SK-N-SH treated with all-trans-retinoic acid at 6 μM for 48 hours (cell line): ENCODE results near the gene FARP1.

Experiments
- ATAC-seq: fragments of 200-7000 bp; cut with Tn5 transposase; 3 replicates; pipeline ENCODE4 v1.9.1; 2020; ENCODE audit warnings: mild to moderate bottlenecking, moderate library complexity
- ARNTL ChIP-seq: fragments of 450-650 bp; formaldehyde crosslinking; IDR thresholded peaks from 2 replicates; pipeline ENCODE4 v1.5.0; 2020; ENCODE audit warnings: low read depth, mild to moderate bottlenecking, moderate library complexity, borderline replicate concordance
- BACH2 ChIP-seq: fragments of 250-450 bp; sonication (Bioruptor Pico); IDR thresholded peaks from 2 replicates; pipeline ENCODE4 v1.9.0; 2021; ENCODE audit warnings: mild to moderate bottlenecking, borderline replicate concordance
- CREB5 ChIP-seq: fragments of 250-450 bp; sonication (Bioruptor Pico); IDR thresholded peaks from 2 replicates; pipeline ENCODE4 v1.5.1; 2020; ENCODE audit warnings: low read depth, mild to moderate bottlenecking, moderate library complexity
- CSDC2 ChIP-seq: fragments of 250-450 bp; sonication (Bioruptor Pico); IDR thresholded peaks from 2 replicates; pipeline ENCODE4 v1.5.0; 2020; ENCODE audit warnings: mild to moderate bottlenecking, moderate library complexity
- CSRNP3 ChIP-seq: fragments of 250-450 bp; sonication (Bioruptor Pico); IDR thresholded peaks from 2 replicates; pipeline ENCODE4 v1.5.1; 2021; ENCODE audit warnings: mild to moderate bottlenecking, moderate library complexity
- ESRRG ChIP-seq: fragments of 250-450 bp; sonication (Bioruptor Pico); IDR thresholded peaks from 2 replicates; pipeline ENCODE4 v1.6.1; 2021; ENCODE audit warnings: mild to moderate bottlenecking
- GLIS3 ChIP-seq: fragments of 250-450 bp; sonication (Bioruptor Pico); IDR thresholded peaks from 2 replicates; pipeline ENCODE4 v1.5.0; 2020; ENCODE audit warnings: mild to moderate bottlenecking, moderate library complexity
- ISL1 ChIP-seq: fragments of 250-450 bp; sonication (Bioruptor Pico); IDR thresholded peaks from 2 replicates; pipeline ENCODE4 v2.1.2; 2022; ENCODE audit warnings: mild to moderate bottlenecking, moderate library complexity
- OSR1 ChIP-seq: fragments of 250-450 bp; sonication (Bioruptor Pico); IDR thresholded peaks from 2 replicates; pipeline ENCODE4 v1.8.0; 2022; ENCODE audit warnings: moderate library complexity, mild to moderate bottlenecking, inconsistent platforms
- PPARA ChIP-seq: fragments of 250-450 bp; sonication (Bioruptor Pico); IDR thresholded peaks from 2 replicates; pipeline ENCODE4 v1.5.0; 2020; ENCODE audit warnings: mild to moderate bottlenecking, borderline replicate concordance
- SNAI2 ChIP-seq: fragments of 250-450 bp; sonication (Bioruptor Pico); IDR thresholded peaks from 2 replicates; pipeline ENCODE4 v1.5.0; 2020; ENCODE audit warnings: mild to moderate bottlenecking, moderate library complexity
- TCF4 ChIP-seq: fragments of 250-450 bp; sonication (Bioruptor Pico); IDR thresholded peaks from 2 replicates; pipeline ENCODE4 v1.8.0; 2021; ENCODE audit warnings: mild to moderate bottlenecking, moderate library complexity, borderline replicate concordance
- TOX ChIP-seq: fragments of 250-450 bp; sonication (Bioruptor Pico); IDR thresholded peaks from 2 replicates; pipeline ENCODE4 v1.8.0; 2021; ENCODE audit warnings: mild to moderate bottlenecking, moderate library complexity, borderline replicate concordance
- ZC3H10 ChIP-seq: fragments of 250-450 bp; sonication (Bioruptor Pico); IDR thresholded peaks from 2 replicates; pipeline ENCODE4 v1.5.1; 2021; ENCODE audit warnings: mild to moderate bottlenecking, moderate library complexity
- ZFP3 ChIP-seq: fragments of 250-450 bp; sonication (Bioruptor Pico); IDR thresholded peaks from 2 replicates; pipeline ENCODE4 v1.5.0; 2020; ENCODE audit warnings: mild to moderate bottlenecking, moderate library complexity
- ZFP30 ChIP-seq: fragments of 450-650 bp; formaldehyde crosslinking; IDR thresholded peaks from 2 replicates; pipeline ENCODE4 v1.5.0; 2022; ENCODE audit warnings: mild to moderate bottlenecking, moderate library complexity
- ZNF70 ChIP-seq: fragments of 450-650 bp; formaldehyde crosslinking; IDR thresholded peaks from 2 replicates; pipeline ENCODE4 v1.5.0; 2020; ENCODE audit warnings: mild to moderate bottlenecking, moderate library complexity
- ZNF8 ChIP-seq: fragments of 450-650 bp; formaldehyde crosslinking; IDR thresholded peaks from 2 replicates; pipeline ENCODE4 v1.5.0; 2020; ENCODE audit warnings: mild to moderate bottlenecking, moderate library complexity
- TF ChIP-seq, protein P1 (sequence below): fragments of 250-450 bp; sonication (Bioruptor Pico); IDR thresholded peaks from 2 replicates; pipeline ENCODE4 v1.8.0; 2020; ENCODE audit warnings: mild to moderate bottlenecking, moderate library complexity, borderline replicate concordance
- TF ChIP-seq, protein P2 (sequence below): fragments of 250-450 bp; sonication (Bioruptor Pico); IDR thresholded peaks from 2 replicates; pipeline ENCODE4 v1.5.0; 2020; ENCODE audit warnings: mild to moderate bottlenecking, moderate library complexity

Gene FARP1

DNA sequence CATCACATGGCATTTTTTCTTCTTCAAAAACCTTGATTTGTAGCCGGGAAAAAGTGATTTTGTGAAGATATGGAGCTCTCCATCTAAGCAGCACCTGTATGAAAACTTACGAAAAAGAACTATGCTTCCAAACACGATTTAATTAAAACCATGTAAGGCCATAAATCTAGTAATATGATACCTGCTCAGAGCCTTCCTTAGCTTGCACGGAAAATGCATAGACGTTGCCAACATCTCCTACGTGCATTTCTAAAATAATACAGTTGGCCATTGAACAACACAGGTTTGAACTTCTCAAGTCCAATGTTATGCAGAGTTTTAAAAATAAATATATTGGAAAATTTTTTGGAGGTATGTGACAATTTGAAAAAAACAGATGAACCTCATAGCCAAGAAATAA is 93.3 kb downstream of the FARP1 start:
- no peak for ATAC-seq
- no peak for TF ChIP-seq ZNF70 (CRISPR knock-in tag)
- no peak for TF ChIP-seq ARNTL (CRISPR knock-in tag)
- no peak for TF ChIP-seq ESRRG (CRISPR knock-in tag)
- TF ChIP-seq ISL1 = no peak
- no peak for TF ChIP-seq ZC3H10 (CRISPR knock-in tag)
- no peak for TF ChIP-seq ZFP3 (CRISPR knock-in tag)
- TF ChIP-seq, protein P1, sequence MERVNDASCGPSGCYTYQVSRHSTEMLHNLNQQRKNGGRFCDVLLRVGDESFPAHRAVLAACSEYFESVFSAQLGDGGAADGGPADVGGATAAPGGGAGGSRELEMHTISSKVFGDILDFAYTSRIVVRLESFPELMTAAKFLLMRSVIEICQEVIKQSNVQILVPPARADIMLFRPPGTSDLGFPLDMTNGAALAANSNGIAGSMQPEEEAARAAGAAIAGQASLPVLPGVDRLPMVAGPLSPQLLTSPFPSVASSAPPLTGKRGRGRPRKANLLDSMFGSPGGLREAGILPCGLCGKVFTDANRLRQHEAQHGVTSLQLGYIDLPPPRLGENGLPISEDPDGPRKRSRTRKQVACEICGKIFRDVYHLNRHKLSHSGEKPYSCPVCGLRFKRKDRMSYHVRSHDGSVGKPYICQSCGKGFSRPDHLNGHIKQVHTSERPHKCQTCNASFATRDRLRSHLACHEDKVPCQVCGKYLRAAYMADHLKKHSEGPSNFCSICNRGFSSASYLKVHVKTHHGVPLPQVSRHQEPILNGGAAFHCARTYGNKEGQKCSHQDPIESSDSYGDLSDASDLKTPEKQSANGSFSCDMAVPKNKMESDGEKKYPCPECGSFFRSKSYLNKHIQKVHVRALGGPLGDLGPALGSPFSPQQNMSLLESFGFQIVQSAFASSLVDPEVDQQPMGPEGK (CRISPR knock-in tag) = no peak
- no peak for TF ChIP-seq TCF4
- TF ChIP-seq CREB5 (CRISPR knock-in tag) = no peak
- no peak for TF ChIP-seq ZFP30
- TF ChIP-seq GLIS3 (CRISPR knock-in tag) = no peak
- TF ChIP-seq CSRNP3 (CRISPR knock-in tag) = no peak
- no peak for TF ChIP-seq OSR1 (CRISPR knock-in tag)
- TF ChIP-seq CSDC2 = no peak
- TF ChIP-seq BACH2 (CRISPR knock-in tag) = no peak
- no peak for TF ChIP-seq SNAI2
- TF ChIP-seq PPARA (CRISPR knock-in tag) = no peak
- TF ChIP-seq TOX (CRISPR knock-in tag) = no peak

GRCh38 chr13:98237331-98237730 is 94.4 kb downstream of the FARP1 start:
- TF ChIP-seq TCF4 = no peak
- no peak for TF ChIP-seq ISL1
- no peak for TF ChIP-seq ZFP30
- no peak for TF ChIP-seq CSDC2
- TF ChIP-seq GLIS3 (CRISPR knock-in tag) = no peak
- TF ChIP-seq, protein P2, sequence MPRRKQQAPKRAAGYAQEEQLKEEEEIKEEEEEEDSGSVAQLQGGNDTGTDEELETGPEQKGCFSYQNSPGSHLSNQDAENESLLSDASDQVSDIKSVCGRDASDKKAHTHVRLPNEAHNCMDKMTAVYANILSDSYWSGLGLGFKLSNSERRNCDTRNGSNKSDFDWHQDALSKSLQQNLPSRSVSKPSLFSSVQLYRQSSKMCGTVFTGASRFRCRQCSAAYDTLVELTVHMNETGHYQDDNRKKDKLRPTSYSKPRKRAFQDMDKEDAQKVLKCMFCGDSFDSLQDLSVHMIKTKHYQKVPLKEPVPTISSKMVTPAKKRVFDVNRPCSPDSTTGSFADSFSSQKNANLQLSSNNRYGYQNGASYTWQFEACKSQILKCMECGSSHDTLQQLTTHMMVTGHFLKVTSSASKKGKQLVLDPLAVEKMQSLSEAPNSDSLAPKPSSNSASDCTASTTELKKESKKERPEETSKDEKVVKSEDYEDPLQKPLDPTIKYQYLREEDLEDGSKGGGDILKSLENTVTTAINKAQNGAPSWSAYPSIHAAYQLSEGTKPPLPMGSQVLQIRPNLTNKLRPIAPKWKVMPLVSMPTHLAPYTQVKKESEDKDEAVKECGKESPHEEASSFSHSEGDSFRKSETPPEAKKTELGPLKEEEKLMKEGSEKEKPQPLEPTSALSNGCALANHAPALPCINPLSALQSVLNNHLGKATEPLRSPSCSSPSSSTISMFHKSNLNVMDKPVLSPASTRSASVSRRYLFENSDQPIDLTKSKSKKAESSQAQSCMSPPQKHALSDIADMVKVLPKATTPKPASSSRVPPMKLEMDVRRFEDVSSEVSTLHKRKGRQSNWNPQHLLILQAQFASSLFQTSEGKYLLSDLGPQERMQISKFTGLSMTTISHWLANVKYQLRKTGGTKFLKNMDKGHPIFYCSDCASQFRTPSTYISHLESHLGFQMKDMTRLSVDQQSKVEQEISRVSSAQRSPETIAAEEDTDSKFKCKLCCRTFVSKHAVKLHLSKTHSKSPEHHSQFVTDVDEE (CRISPR knock-in tag) = no peak
- no peak for TF ChIP-seq OSR1 (CRISPR knock-in tag)
- TF ChIP-seq ZNF8 (CRISPR knock-in tag) = no peak
- no peak for TF ChIP-seq ZC3H10 (CRISPR knock-in tag)
- no peak for TF ChIP-seq SNAI2
- TF ChIP-seq TOX (CRISPR knock-in tag) = no peak
- TF ChIP-seq PPARA (CRISPR knock-in tag) = no peak
- TF ChIP-seq, protein P1 (CRISPR knock-in tag) = no peak
- TF ChIP-seq ZFP3 (CRISPR knock-in tag) = no peak
- TF ChIP-seq, all 23 proteins: peak for 0
- no peak for ATAC-seq
